GM12801 (cell line): Measurements from ENCODE around the gene CELA2A.

ENCODE experiments used
- TF ChIP-seq, protein P1 (sequence below): IDR thresholded peaks from one replicate; pipeline ENCODE4 v1.5.1; 2011; ENCODE audit warnings: control low read depth; ENCODE audit not compliant: insufficient read length; ENCODE audit errors: extremely low read depth

CELA2A gene

DNA sequence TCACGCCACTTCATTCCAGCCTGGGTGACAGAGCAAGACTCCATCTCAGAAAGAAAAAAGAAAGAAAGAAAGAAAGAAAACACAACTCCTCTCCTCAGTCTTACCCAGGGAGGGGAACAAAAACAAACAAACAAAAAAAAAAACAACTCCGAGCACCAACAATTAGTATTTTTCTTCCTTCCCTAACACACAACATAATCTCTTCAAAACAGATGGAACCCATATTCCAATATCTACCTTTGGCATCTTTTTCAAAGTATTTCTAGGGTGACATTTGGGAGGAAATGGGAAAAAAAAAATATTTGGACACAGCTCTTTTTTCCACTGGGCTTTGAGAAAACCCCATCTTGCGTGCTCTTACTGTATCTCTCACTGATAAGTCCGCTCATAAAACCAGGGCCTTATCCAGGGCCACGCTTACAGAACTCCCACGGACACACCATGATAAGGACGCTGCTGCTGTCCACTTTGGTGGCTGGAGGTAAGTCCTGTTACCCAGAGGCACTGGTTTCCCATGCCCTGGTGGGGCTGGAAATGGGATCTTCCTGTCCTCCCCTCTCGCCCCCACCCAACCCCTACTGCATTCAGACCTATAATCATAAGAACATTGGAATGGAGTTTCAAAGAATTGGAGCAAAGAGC is at the start of gene CELA2A:
Gene CELA2A, plus strand, starts transcription at position 420 of the 642 bp plus-strand sequence. Its CDS starts 22 bp downstream, at position 442.
- TF ChIP-seq, protein P1, sequence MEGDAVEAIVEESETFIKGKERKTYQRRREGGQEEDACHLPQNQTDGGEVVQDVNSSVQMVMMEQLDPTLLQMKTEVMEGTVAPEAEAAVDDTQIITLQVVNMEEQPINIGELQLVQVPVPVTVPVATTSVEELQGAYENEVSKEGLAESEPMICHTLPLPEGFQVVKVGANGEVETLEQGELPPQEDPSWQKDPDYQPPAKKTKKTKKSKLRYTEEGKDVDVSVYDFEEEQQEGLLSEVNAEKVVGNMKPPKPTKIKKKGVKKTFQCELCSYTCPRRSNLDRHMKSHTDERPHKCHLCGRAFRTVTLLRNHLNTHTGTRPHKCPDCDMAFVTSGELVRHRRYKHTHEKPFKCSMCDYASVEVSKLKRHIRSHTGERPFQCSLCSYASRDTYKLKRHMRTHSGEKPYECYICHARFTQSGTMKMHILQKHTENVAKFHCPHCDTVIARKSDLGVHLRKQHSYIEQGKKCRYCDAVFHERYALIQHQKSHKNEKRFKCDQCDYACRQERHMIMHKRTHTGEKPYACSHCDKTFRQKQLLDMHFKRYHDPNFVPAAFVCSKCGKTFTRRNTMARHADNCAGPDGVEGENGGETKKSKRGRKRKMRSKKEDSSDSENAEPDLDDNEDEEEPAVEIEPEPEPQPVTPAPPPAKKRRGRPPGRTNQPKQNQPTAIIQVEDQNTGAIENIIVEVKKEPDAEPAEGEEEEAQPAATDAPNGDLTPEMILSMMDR = no peak

GRCh38 chr1:15407580-15407979 is 49.0 kb upstream of the CELA2A start:
- TF ChIP-seq, protein P1 = no peak

- TF ChIP-seq, protein P1 = no peak
These were observed 47.6 kb upstream of the CELA2A start for GRCh38 chr1:15408890-15409387.

DNA sequence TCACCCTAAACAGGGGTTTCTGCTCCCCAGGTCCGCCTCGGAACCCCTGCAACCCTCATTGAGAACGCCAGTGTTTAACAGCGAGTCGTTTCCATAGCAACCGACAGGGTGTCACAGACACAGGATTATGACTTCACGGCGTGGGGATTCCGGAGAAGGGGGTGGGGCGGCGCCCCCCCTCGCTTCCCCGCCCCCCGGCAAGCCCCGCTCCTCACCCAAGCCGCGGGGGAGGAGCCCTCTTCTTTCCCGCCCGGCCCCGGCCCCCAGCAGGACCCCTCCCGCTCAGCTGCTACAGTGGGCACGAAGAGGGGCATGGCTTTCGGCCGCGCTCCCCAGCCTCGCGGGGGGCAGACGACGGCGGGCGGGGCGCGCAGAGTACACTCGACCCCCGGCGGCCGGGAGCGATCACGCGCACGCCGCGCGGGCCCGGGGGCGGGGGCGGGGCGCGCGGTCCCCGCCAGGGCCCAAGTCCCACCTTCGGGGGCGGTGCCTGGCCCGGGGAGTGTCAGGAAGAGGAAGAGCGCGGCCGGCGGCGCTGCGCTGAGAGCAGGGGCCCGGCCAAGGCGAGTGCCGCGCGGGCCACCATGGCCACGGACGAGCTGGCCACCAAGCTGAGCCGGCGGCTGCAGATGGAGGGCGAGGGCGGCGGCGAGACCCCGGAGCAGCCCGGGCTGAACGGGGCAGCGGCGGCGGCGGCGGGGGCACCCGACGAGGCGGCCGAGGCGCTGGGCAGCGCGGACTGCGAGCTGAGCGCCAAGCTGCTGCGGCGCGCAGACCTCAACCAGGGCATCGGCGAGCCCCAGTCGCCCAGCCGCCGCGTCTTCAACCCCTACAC is 46.9 kb upstream of the CELA2A start, which contains the start of gene EFHD2:
Gene EFHD2, plus strand, starts transcription at position 501 of the 835 bp plus-strand sequence. Its CDS starts 84 bp downstream, at position 585.
- TF ChIP-seq, protein P1 = no peak

DNA sequence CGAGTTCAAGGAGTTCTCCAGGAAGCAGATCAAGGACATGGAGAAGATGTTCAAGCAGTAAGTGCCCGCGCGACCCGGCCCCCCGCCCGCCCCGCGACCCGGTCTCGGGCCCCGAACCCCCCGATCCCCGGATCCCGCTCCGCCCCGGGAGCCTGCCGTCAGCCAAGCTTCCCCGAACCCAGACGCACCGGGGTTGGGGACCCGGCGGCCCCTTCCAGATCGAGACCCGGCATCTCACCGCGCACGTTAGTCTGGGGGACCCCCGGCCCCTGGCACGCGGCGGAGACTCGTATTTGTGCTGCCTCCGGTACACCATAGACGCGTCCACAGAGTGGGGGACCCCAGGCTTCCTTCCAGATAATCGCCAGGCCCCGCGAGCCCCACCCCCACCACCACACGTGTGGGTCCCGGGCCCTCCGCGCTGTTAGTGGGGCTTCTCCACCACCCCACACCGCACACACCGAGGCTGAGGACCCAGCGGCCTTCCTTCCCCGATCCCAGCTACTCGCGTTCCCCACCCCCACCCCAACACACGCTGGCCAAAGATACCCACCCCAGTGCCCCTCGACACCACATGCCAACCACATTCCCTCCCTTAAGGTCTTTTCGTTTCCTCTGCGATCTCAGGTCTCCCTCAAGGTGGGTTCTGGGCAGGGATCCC is 46.2 kb upstream of the CELA2A start:
- TF ChIP-seq, protein P1 = no peak

DNA sequence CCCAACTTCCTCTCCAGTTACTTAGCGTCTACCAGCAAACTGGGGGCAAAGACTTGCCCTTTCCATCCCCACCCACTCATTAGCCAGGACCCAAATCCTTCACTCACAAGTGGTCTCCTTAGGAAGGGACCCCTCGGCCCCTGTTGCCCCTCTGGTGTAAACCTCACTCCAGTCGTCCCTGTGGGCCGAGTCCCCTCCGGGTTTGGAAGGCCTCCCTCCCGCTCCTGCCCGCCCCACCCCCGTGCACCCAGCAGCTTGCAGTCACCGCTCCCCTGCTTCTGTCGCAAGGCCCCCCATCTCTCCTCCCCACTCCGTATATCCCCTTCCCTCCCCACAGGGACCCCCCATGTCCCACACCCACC is 45.7 kb upstream of the CELA2A start:
- TF ChIP-seq, protein P1 = no peak

GRCh38 chr1:15411593-15412137 is 44.9 kb upstream of the CELA2A start:
- TF ChIP-seq, protein P1 = no peak
